Fibroblast of gingiva (primary cell): ENCODE data around the gene NOL9.
A peak's percentile ranks its signal among the peaks of the same experiment; 100 is the strongest.

Source experiments
- DNase-seq: peaks from one replicate; pipeline ENCODE4 v3.0.0-alpha.2; 2011; ENCODE audit warnings: low read depth

The NOL9 gene

DNA sequence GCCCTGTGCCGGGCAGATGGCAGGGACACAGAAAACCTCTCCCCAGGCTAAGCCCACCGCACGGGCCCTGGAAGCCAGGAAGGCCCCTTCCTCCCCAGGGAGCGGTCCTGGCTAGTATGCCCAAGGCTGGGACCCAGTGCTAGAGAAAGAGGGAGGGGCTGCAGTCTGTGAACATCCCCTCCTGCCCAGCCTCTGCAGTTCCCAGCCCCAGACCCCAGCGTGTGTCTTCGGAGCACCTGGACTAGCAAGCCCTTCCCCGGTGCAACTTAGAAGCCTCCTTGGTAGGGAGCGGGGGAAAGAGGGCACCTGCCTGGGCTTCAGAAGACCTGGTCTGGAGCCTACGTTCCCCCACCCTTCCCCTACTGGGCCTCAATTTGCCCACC is 64.9 kb downstream of the NOL9 start:
- DNase-seq: no peak

DNA sequence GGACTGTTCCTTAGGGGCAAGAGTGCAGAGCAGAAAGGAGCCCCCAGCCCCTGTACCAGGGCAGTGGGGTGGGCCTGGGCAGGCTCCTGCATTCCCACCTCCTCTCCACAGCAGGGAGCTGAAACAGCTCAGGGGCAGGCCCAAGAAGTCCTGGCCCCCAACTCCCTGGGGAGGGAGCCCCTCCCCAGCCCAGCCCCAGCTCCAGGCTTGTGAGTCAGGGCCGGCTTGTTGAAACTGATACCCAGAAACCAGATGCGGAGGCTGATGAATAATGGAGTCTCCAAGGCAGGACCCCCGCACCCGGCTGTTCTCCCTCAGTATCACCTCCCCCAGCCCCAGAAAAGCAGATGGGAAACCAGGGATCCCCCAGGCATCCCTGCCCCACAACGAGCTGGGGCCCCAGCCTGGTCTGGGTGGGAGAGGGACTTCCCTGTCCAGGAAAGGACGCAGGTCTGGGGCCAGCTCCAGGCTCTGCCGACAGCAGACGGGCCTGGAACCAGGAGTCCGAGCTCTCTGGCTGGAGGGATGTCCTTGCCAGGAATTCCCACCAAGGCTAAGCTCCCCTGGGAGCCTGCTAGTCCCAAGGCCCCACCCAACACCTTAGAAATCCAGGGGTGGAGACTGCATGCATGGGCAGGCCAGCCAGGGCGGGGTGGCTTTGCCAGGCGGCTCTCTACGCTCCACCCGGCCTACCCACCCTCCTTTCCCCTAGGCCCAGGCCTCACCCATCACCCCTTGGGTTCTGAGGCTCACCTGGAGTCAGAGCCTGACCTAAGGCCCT is 65.5 kb downstream of the NOL9 start:
- DNase-seq: no peak

DNA sequence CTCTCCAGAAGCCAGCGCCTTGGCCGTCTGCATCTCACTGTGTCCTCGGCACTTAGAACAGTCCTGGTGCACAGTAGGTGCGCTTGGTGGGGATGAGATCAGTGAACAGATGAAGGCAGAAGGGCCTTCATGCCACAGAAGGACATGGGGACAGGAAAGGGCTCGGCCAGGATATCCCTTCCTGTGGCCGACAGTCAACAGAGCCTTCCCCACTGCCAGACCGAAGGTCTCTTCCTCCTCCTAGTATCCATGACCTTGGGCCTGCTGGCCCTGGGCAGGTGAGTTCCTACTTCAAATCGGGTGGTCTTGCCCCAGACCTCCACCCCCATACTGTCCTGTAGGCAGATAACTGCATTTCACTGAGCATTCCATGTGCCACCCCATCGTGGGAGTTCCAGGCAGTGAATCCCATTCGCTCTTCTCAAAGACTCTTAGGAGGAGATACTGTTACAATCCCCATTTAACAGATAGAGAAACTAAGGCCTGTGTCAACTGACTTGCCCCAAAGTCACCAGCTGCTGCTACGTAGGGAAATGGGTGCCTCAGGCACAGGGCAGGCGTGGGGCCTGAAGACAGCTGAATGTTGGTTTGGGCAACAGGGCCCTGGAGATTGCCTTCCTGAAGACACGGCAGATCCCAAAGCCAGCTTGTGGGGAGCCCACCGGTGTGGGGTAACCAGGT is 66.4 kb downstream of the NOL9 start:
- no peak for DNase-seq

DNA sequence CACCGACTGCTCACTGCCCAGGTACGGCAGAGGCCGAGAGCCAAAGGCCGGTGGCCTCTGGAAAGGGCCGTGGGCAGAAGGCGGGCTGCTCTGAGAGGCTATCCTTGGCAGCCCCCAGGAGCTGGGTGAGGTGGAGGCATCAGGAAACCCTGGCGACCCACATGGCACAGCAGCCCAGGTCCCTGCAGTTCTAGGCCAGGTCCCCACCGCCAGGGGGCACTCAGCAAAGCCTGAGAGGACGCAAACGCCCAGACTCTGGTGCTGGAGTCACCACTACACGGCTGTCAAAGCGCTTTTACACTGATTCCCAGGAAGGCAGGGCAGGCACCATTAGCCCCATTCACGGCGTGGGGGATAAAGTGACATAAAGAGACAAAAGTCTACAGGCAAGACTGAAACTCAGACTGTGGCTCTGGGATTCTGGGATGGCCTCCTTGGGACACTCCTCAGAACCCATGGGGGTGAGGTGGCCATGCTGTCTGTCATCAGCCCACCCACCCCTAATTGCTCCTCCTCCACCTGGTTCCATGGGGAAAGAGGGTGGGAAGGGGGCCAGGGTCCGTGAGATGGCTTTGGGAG is 67.8 kb downstream of the NOL9 start:
- peak; percentile 66 for DNase-seq

DNA sequence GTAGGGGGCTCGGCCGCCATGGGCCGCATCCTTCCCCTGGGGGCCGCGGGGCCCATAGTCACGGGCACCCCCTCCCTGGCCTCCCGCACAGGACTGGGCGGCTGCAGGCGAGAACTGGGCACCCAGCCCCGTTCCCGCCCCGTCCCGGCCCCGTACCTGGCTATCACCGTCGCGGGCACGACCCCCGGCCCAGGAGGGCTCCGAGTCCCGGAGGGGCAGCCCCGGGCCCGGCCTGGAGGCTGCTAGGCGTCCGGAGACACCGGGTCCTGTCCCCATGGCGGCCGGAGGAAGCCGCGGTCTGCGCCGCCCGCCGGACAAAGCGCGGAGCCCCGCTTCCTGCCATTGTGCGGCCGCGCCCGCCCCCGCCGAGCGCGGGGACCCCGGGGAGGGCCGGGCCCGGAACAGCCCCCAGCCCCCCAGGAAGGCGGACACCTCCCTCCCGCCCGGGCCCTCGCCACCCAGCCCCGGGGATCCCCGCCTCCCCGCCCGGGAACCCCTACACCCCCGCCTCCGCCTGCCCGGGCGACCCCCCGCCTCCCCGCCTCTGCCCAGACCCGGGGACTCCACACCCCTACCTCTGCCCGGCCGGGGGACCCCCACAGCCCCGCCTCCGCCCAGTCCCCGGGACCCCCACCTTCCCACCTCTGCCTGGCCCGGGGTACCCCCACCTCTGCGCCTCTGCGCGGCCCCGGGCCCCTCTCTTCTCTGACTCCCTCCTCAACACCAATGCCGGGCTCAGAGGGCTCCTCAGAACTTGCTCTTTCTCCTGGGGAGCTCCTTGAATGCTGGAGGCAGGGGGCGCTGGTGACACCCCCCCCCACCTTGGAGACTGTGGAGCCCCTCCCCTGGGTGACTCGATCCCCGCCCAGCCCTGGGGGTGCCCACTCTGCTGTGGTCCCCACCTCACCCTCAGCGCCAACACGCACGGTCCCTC is 68.9 kb downstream of the NOL9 start:
- no peak for DNase-seq

DNA sequence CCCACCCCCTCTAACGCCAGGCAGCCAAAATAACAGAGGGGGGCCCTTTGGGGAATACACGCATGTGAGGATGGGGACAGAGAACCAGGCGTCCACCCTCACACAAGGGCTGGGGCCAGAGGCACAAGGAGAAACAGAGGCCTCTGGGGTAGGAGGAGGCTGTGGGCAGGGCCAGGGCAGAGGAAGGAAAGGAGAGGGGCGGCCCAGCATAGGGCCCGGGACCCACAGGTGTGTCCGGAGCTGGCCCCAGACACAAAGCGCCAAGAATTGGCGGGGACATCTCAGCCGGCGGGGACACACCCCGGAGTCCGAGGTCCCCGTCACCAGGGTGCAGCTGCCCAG is 69.5 kb downstream of the NOL9 start:
- DNase-seq: no peak

DNA sequence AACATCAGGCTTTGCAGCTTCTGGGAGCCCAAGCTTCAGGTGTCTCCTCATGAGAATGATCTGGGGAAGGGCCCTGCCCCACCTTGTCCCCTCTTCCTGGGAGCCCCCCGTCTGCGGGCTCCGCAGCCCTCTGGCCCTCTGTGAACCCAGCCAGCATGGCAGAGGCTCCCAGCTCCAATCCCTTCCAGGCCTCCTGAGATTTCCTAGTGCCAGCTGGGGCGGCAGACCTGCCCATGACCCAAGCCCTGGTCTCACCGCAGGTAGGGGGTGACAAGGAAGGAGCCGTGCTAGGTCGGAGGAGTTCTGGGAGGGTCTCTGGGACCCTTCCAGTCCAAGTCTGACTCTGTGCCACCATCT is 70.6 kb downstream of the NOL9 start:
- DNase-seq: no peak

DNA sequence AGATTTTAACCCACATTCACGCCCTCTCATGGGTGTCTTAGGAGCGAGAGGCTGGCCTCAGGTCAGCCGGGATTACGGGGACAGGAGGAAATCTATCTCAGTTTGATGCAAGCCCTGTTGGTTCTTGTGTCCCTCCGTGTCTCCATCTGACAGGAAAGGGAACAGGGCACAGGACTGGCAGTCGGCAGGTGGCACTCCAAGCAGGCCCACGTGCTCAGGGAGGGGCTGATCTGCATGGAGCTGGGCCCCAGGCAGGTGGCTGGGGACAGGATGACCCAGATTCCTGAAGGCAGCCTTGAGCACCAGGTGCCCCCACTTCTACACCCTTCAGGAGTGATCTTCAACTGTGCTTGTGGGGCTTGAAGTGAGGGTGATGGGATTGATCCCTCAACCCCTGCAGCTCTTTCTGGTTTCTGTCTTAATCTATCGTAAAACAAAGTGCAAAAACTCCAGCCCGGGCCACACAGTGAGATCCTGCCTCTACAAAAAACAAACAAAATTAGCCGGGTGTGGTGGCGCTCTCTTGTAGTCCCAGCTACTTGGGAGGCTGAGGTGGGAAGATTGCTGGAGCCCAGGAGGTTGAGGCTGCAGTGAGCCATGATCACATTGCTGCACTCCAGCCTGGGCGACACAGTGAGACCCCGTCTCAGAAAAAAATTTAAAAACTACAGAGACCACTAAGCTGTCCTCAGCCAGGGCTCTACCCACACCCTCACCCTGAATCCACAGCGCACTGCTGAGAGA is 71.1 kb downstream of the NOL9 start:
- DNase-seq: no peak

DNA sequence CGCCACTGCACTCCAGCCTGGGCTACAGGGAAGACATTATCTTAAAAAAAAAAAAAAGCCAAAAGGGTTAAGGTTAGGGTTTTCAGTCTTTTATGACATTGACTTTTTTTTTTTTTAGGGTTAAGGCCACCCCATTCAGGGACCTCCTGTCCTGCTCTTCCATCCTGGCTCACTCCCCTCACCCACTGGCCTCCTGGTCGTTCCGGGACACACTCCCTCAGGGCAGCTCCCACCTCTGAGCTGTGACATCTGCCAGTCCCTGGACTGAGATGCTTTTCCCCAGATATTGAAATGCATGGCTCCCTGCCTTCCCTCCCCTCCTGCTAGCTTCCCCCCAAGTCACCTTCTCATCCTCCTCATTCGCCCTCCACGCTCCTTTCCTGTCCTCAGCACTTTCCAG is 72.5 kb downstream of the NOL9 start:
- DNase-seq: no peak

DNA sequence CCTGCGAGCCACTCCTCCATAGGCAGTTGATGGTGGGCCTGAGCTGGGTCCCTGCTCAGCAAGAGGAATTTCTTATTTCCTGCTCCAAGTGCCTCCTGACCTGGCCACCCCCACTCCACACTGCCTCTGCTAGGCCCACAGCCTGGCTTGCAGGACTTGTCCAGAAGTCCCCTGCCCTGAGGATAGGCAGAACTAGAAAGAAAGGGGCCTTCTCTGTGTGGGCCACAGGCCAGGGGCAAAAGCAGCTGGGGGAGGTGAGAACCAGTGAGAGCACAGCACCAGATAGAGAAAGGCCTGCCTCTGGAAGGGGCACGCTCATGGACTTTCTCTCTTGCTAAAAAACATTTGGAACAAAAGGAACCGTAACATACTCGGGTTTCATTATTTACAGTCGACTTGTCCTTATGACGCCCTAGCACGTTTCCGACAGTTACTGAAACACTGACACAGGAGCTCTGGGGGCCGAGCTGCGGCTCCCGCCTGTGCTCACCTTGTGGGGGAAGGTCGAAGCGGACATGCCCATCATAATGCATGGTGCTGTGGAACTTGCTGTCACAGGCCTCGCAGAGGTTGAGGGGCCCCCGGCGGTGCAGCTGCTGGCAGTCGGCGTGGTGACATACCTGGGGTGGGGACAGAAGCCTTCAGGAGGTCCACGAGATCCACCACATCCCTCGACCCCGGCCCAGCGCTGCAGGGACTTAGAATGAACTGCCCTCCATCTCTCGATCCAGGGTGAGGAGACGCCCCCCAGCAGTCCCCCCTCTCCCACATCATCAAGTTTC is 77.1 kb downstream of the NOL9 start:
- no peak for DNase-seq

DNA sequence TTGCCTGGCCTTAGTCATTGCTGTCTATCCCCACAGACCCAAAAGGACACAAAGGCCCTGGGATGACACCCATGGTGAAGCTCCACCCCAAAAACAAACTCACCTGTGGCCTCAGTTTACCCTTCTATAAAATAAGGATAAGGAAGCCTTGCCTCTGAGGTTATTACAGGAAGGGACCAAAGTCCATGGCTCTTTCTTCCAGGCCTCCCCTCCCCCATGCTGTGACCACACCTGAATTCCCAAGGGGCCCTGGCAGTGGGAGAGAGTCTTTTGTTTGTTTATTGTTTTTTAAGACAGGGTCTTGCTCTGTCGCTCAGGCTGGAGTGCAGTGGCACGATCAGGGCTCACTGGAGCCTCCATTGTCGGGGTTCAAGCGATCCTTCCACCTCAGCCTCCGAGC is 77.8 kb downstream of the NOL9 start:
- DNase-seq: no peak

DNA sequence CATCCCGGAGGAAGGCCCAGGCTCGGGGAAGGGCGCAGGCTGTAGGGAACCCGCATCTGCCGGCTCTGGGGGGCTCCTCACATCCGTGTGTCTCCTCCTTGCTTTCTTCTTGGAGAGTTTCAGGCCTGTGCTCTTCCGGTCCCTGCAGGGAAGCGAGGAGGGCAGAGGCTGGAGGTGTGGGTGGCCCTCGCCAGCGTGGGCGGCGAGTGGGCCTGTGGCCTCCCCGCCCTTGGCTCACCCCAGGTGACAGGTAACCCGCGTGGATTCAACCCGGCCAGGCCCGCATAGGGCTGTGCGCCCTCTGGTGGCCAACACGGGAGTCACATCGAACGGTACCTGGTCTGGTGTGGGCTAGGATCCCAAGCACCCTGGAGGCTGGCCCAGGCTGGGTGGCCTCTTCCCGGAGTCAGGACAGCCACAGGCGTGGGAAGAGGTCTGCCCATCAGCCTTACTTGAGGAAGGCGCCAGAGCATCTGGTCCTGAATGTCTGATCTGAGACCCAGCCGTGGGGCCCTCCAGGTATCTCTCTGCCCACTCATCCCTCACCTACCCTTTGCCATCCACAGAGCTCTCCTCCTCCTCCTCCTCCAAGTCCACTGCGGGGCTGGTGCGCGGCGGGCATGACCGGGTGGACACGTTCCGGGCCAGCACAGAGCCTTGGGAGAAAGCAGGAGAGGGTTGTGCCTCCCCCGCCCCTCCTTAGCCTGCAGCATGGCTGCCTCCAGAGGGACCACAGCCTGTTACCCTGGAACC is 78.8 kb downstream of the NOL9 start:
- no peak for DNase-seq

DNA sequence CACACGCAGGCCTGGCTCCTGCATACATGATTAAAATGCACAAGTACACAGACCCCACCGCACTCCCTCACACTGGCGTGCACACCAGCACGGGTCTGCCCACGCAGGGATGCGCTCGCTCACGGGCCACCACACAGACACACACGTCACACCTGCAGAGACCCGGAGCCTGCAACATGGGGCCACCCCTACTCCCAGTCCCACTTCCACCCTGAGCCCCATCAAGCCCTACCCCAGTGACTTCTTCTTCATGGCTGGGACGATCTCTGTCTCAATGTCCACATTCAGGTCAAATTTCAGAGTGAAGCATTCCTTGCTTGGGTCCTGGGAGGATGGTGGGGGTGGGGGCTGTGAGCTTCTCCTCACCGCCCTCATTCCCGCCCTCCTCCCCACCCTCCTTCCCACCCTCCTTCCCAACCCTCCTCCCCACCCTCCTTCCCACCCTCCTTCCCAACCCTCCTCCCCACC is 79.5 kb downstream of the NOL9 start:
- no peak for DNase-seq

DNA sequence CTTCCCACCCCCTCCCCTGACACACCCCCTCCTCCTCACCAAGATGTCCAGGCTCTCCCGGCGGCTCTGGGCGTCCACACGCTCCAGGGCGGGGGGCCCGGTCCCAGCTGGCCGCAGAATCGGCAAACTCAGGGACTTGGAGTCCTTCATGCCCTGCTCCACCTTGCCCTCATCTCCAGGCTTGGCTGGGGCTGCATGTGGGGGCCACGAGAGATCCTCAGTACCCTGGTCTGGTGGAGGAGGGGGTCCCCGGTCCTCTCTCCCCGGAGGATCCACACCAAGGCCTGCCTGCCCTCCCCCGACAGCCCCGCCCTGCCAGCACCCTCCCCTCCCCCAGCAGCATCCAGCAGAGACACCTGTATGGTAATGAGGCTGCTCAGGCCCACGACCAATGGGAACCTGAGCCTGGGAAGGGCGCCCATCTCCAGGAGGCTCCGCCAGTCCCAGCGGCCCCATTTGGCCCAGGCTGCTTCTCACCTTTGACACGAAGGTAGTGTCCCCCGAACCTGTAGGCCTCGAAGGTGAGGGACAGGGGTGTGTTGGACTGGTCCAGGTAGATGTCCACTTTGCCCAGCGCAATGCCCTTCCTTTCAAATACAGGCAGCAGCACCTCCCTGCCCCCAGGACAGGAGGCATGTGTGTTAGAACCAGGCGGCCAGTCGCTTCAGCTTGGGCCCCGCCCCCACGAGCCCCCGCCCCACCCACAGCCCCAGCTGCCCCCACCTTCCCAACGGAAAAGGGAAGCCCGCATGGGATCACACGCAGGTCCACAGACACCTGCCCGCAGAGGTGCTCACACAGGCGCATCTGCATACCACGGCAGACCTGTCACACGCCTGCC is 80.1 kb downstream of the NOL9 start:
- DNase-seq: no peak

DNA sequence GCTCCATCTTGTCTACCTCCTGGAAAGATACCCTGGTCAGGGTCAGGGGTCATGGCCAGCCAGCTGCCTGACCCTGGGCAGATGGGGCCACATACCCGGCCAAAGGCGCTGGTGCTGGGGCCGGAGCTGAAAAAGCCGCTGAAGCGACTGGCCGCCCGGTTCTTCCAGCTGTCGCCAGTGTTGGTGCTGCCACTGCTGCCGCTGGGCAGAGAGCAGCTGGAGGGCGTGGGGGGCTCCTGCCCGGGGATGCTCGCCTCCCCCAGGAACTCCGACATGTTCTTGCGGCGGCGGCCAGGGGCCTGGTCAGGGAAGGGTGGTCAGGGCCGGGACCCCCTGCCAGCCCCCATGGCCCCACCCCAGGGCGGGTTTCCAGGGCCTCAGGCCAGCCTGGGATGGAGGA is 81.2 kb downstream of the NOL9 start:
- no peak for DNase-seq

DNA sequence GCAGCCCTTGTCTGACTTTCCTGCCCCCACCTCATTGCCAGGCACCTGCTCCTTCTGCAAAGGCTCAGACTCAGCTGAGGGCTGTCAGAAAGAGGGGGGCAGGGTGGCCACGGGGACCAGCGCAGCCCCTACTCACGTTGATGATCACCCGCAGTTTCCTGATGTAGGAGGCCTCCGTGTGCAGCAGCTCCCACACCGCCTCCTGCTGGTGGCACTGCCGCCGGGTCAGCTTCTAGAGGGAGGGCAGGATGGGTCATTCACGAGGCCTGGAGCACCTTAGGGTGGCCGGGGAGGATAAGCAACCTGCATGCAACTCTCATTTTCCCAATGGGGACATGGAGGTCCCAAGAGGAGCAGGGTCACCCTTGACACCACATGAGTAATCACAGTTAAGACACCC is 81.9 kb downstream of the NOL9 start:
- no peak for DNase-seq

DNA sequence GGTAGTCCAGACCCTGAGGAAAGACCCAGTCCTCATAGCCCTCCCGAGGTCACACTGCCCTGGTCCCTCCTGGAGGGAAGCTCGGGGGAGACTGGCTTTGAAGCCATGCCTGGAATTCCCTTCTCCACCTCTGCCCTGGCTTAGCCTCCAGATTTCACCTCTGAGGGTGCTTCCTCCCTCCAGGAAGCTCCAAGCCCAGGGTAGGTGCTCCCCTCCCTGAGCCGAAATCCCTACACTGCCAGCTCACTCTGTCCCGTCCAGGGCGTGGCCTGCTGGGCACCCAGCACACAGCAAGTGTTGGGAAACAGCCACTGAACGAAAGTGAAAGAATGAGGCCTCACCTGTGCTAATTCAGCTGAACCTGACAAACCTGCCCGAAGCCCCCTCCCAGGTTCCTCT is 82.3 kb downstream of the NOL9 start:
- DNase-seq: no peak
